ENCODE data around the gene EPC1.
A peak's percentile ranks its signal among the peaks of the same experiment; 100 is the strongest.
"Not testable (repeated sequence)": the region's sequence is repeated elsewhere in the genome, so short reads cannot be mapped to it uniquely, and the experiment has no call there.

Gene EPC1

GRCh38 chr10:32225976-32226375 is 121.0 kb downstream of the EPC1 start:
- DNase-seq: no peak

GRCh38 chr10:32222376-32222775 is 124.6 kb downstream of the EPC1 start:
- peak; percentile 6 for DNase-seq

- DNase-seq: not testable (repeated sequence)
Measured at GRCh38 chr10:32219156-32219555, 127.8 kb downstream of the EPC1 start.

- not testable (repeated sequence) for DNase-seq
Measured at GRCh38 chr10:32218206-32219044, 128.5 kb downstream of the EPC1 start.

Data from NCI-H1092 treated with DMSO at 0.1 percent for 48 hours (cell line).